GM23338 (cell line): ENCODE measurements around the gene HAUS8. TPM values are rescaled to one million over a fixed set of nuclear protein-coding genes. Genes with fewer than 3 reads are reported as not detected.

Experiments
- ATAC-seq: fragments of 200-7000 bp; cut with Tn5 transposase; 3 replicates; pipeline ENCODE4 v1.9.1; 2020
- DNase-seq: peaks from one replicate; pipeline ENCODE4 v3.0.0-alpha.2; 2015; ENCODE audit warnings: low spot score
- H2AFZ ChIP-seq: fragments of 200-600 bp; sonication (generic); 2 replicates; pipeline ENCODE4 v1.8.0; 2016; ENCODE audit warnings: antibody characterized with exemption, mild to moderate bottlenecking, moderate library complexity
- H3F3A ChIP-seq: fragments of 200-600 bp; sonication (generic); replicated peaks from 2 replicates; pipeline ENCODE4 v1.8.0; 2017; ENCODE audit warnings: antibody characterized with exemption, mixed run types, low read depth
- H3K27ac ChIP-seq: fragments of 200-600 bp; sonication (generic); 2 replicates; pipeline ENCODE4 v1.6.1; 2016; ENCODE audit warnings: low read depth
- H3K27me3 ChIP-seq: fragments of 200-600 bp; sonication (generic); 2 replicates; pipeline ENCODE4 v1.8.0; 2016; ENCODE audit warnings: mild to moderate bottlenecking, mixed run types, moderate library complexity; ENCODE audit not compliant: insufficient read depth
- H3K36me3 ChIP-seq: fragments of 200-600 bp; sonication (generic); 2 replicates; pipeline ENCODE4 v1.8.0; 2016; ENCODE audit warnings: mild to moderate bottlenecking; ENCODE audit not compliant: insufficient read depth
- H3K4me1 ChIP-seq: fragments of 200-600 bp; sonication (generic); 2 replicates; pipeline ENCODE4 v1.8.0; 2016; ENCODE audit warnings: mild to moderate bottlenecking, moderate library complexity; ENCODE audit not compliant: insufficient read depth
- H3K4me2 ChIP-seq: fragments of 200-600 bp; sonication (generic); 2 replicates; pipeline ENCODE4 v1.7.1; 2017; ENCODE audit warnings: mixed run types
- H3K4me3 ChIP-seq: fragments of 200-600 bp; sonication (generic); 2 replicates; pipeline ENCODE4 v1.6.1; 2016; ENCODE audit warnings: mixed run types
- H3K79me2 ChIP-seq: fragments of 200-600 bp; sonication (generic); replicated peaks from 2 replicates; pipeline ENCODE4 v1.8.0; 2017; ENCODE audit warnings: mild to moderate bottlenecking; ENCODE audit not compliant: insufficient read depth
- H3K9me2 ChIP-seq: fragments of 200-600 bp; sonication (generic); 2 replicates; pipeline ENCODE4 v1.8.0; 2017; ENCODE audit not compliant: insufficient read depth
- H4K20me1 ChIP-seq: fragments of 200-600 bp; sonication (generic); replicated peaks from 2 replicates; pipeline ENCODE4 v1.8.0; 2017; ENCODE audit warnings: mild to moderate bottlenecking; ENCODE audit not compliant: insufficient read depth
- H3K27ac Mint-ChIP-seq: 2 replicates; pipeline ENCODE4 v1.8.0; 2020; ENCODE audit warnings: inconsistent platforms, mild to moderate bottlenecking, moderate library complexity, mixed read lengths
- H3K27me3 Mint-ChIP-seq: 3 replicates; pipeline ENCODE4 v1.8.0; 2022; ENCODE audit warnings: low read depth, mild to moderate bottlenecking, moderate library complexity, mixed read lengths, inconsistent platforms; ENCODE audit not compliant: insufficient read depth, poor library complexity
- H3K36me3 Mint-ChIP-seq: 3 replicates; pipeline ENCODE4 v1.8.0; 2021; ENCODE audit warnings: low read depth, mild to moderate bottlenecking, inconsistent platforms, moderate library complexity, mixed read lengths
- H3K4me1 Mint-ChIP-seq: 3 replicates; pipeline ENCODE4 v1.8.0; 2020; ENCODE audit warnings: mild to moderate bottlenecking, inconsistent platforms, mixed read lengths
- H3K4me3 Mint-ChIP-seq: 3 replicates; pipeline ENCODE4 v1.8.0; 2021; ENCODE audit warnings: moderate library complexity, mild to moderate bottlenecking, inconsistent platforms, mixed read lengths
- H3K9me3 Mint-ChIP-seq: 3 replicates; pipeline ENCODE4 v1.8.0; 2020; ENCODE audit warnings: moderate library complexity, mild to moderate bottlenecking, inconsistent platforms, mixed read lengths
- JUNB ChIP-seq: IDR thresholded peaks from one replicate; pipeline ENCODE4 v1.6.1; 2016; ENCODE audit warnings: antibody characterized with exemption; ENCODE audit not compliant: unreplicated experiment
- NANOG ChIP-seq: IDR thresholded peaks from 2 replicates; pipeline ENCODE4 v1.6.1; 2016; ENCODE audit warnings: antibody characterized with exemption, borderline replicate concordance
- POLR2AphosphoS5 ChIP-seq: IDR thresholded peaks from 2 replicates; pipeline ENCODE4 v1.6.1; 2016; ENCODE audit warnings: antibody characterized with exemption, low read depth
- STAT1 ChIP-seq: IDR thresholded peaks from one replicate; pipeline ENCODE4 v1.6.1; 2016; ENCODE audit warnings: antibody characterized with exemption; ENCODE audit not compliant: unreplicated experiment
- ZNF114 ChIP-seq: fragments of 250-450 bp; sonication (Bioruptor Pico); IDR thresholded peaks from 2 replicates; pipeline ENCODE4 v1.5.0; 2020; ENCODE audit warnings: mild to moderate bottlenecking, moderate library complexity
- ZNF331 ChIP-seq: fragments of 250-450 bp; sonication (Bioruptor Pico); IDR thresholded peaks from 2 replicates; pipeline ENCODE4 v1.5.0; 2020; ENCODE audit warnings: low read depth, mild to moderate bottlenecking, moderate library complexity
- polyA plus RNA-seq: library from polyadenylated mRNA; unstranded; fragments of >200 nt; fragmentation: Nextera tagmentation; extraction: Ambion mirVana; gene quantifications from 2 replicates; pipeline ENCODE4 v1.2.1, GENCODE V29; 2016
- total RNA-seq: library from RNA; depleted of rRNA; stranded (reverse); fragments of >200 nt; shearing (Covaris generic); gene quantifications from 2 replicates; pipeline ENCODE4 v1.2.3, GENCODE V29; 2014
- TF ChIP-seq, protein P1 (sequence below): IDR thresholded peaks from 2 replicates; pipeline ENCODE4 v1.6.1; 2016; ENCODE audit warnings: antibody characterized with exemption
- TF ChIP-seq, protein P2 (sequence below), 2 experiments: fragments of 200-600 bp in 1 of 2; sonication (generic) in 1 of 2; conservative IDR thresholded peaks; 2 replicates each; pipeline versions ENCODE4 v1.5.1 to v1.6.1; 2016 to 2017; ENCODE audit warnings: antibody characterized with exemption in 2 of 2, low read depth in 2 of 2, mild to moderate bottlenecking in 2 of 2, moderate library complexity in 1 of 2
- TF ChIP-seq, protein P3 (sequence below): fragments of 250-450 bp; sonication (Bioruptor Pico); IDR thresholded peaks from 2 replicates; pipeline ENCODE4 v1.5.0; 2020; ENCODE audit warnings: mild to moderate bottlenecking, moderate library complexity

HAUS8 gene
- total and polyA plus RNA-seq, 2 experiments from 2014 or later = 11.1 to 33.3 TPM

DNA sequence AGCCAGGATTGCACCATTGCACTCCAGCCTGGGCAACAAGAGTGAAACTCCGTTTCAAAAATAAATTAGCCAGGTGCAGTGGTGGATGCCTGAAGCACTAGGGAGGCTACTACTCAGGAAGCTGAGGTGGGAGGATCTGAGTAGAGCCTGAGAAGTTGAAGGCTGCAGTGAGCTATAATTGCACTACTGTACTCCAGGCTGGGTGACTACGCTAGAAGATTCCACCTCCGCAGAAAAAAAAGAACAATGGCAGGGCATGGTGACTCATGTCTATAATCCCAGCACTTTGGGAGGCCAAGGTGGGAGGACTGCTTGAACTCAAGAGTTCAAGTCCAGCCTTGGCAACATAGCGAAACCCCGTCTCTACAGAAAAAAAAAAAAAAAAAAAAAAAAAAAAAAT is 20.5 kb downstream of the HAUS8 start:
- H3K27me3 ChIP-seq = no peaks in the 10 kb centered on the region

More for the DNA sequence above, 20.5 kb downstream of the HAUS8 start:
- Histone ChIP-seq H3K4me1 (no peaks in the 10 kb centered on the region), H3K27ac (no peak overlapping the region), H3K4me3 (no peak overlapping the region), H2AFZ (no peak overlapping the region), H3K9me2 (no peaks in the 10 kb centered on the region), H3K79me2 (0 out of 2 replicates have a peak, but pooled peaks cover 2% of the 10 kb centered on the region), H3K4me2 (no peak overlapping the region), H3K36me3 (peaks cover 38% of the 10 kb centered on the region), H3F3A (no peaks in the 10 kb centered on the region), H4K20me1 (no peaks in the 10 kb centered on the region; the same call in none of the 2 replicates)
- no peak for ATAC-seq
- Mint-ChIP-seq H3K27me3 (no peaks in the 10 kb centered on the region), H3K4me3 (no peak overlapping the region), H3K27ac (no peak overlapping the region), H3K9me3 (peaks cover 14% of the 10 kb centered on the region; the same call in 2 of the 3 replicates), H3K36me3 (peaks cover 82% of the 10 kb centered on the region), H3K4me1 (peaks cover 8% of the 10 kb centered on the region)
- no peak for DNase-seq
- TF ChIP-seq, protein P1, sequence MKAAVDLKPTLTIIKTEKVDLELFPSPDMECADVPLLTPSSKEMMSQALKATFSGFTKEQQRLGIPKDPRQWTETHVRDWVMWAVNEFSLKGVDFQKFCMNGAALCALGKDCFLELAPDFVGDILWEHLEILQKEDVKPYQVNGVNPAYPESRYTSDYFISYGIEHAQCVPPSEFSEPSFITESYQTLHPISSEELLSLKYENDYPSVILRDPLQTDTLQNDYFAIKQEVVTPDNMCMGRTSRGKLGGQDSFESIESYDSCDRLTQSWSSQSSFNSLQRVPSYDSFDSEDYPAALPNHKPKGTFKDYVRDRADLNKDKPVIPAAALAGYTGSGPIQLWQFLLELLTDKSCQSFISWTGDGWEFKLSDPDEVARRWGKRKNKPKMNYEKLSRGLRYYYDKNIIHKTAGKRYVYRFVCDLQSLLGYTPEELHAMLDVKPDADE = no peak
- no peak for TF ChIP-seq ZNF114 (CRISPR knock-in tag)
- TF ChIP-seq ZNF331 (CRISPR knock-in tag) = no peak
- TF ChIP-seq, protein P2, sequence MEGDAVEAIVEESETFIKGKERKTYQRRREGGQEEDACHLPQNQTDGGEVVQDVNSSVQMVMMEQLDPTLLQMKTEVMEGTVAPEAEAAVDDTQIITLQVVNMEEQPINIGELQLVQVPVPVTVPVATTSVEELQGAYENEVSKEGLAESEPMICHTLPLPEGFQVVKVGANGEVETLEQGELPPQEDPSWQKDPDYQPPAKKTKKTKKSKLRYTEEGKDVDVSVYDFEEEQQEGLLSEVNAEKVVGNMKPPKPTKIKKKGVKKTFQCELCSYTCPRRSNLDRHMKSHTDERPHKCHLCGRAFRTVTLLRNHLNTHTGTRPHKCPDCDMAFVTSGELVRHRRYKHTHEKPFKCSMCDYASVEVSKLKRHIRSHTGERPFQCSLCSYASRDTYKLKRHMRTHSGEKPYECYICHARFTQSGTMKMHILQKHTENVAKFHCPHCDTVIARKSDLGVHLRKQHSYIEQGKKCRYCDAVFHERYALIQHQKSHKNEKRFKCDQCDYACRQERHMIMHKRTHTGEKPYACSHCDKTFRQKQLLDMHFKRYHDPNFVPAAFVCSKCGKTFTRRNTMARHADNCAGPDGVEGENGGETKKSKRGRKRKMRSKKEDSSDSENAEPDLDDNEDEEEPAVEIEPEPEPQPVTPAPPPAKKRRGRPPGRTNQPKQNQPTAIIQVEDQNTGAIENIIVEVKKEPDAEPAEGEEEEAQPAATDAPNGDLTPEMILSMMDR (conservative IDR thresholded peaks at IDR 0.05; ENCODE audit: low read depth in 2 of 2) = no peak
- TF ChIP-seq JUNB = no peak
- no peak for TF ChIP-seq POLR2AphosphoS5
- TF ChIP-seq NANOG = no peak
- TF ChIP-seq STAT1 = no peak
- TF ChIP-seq, protein P3, sequence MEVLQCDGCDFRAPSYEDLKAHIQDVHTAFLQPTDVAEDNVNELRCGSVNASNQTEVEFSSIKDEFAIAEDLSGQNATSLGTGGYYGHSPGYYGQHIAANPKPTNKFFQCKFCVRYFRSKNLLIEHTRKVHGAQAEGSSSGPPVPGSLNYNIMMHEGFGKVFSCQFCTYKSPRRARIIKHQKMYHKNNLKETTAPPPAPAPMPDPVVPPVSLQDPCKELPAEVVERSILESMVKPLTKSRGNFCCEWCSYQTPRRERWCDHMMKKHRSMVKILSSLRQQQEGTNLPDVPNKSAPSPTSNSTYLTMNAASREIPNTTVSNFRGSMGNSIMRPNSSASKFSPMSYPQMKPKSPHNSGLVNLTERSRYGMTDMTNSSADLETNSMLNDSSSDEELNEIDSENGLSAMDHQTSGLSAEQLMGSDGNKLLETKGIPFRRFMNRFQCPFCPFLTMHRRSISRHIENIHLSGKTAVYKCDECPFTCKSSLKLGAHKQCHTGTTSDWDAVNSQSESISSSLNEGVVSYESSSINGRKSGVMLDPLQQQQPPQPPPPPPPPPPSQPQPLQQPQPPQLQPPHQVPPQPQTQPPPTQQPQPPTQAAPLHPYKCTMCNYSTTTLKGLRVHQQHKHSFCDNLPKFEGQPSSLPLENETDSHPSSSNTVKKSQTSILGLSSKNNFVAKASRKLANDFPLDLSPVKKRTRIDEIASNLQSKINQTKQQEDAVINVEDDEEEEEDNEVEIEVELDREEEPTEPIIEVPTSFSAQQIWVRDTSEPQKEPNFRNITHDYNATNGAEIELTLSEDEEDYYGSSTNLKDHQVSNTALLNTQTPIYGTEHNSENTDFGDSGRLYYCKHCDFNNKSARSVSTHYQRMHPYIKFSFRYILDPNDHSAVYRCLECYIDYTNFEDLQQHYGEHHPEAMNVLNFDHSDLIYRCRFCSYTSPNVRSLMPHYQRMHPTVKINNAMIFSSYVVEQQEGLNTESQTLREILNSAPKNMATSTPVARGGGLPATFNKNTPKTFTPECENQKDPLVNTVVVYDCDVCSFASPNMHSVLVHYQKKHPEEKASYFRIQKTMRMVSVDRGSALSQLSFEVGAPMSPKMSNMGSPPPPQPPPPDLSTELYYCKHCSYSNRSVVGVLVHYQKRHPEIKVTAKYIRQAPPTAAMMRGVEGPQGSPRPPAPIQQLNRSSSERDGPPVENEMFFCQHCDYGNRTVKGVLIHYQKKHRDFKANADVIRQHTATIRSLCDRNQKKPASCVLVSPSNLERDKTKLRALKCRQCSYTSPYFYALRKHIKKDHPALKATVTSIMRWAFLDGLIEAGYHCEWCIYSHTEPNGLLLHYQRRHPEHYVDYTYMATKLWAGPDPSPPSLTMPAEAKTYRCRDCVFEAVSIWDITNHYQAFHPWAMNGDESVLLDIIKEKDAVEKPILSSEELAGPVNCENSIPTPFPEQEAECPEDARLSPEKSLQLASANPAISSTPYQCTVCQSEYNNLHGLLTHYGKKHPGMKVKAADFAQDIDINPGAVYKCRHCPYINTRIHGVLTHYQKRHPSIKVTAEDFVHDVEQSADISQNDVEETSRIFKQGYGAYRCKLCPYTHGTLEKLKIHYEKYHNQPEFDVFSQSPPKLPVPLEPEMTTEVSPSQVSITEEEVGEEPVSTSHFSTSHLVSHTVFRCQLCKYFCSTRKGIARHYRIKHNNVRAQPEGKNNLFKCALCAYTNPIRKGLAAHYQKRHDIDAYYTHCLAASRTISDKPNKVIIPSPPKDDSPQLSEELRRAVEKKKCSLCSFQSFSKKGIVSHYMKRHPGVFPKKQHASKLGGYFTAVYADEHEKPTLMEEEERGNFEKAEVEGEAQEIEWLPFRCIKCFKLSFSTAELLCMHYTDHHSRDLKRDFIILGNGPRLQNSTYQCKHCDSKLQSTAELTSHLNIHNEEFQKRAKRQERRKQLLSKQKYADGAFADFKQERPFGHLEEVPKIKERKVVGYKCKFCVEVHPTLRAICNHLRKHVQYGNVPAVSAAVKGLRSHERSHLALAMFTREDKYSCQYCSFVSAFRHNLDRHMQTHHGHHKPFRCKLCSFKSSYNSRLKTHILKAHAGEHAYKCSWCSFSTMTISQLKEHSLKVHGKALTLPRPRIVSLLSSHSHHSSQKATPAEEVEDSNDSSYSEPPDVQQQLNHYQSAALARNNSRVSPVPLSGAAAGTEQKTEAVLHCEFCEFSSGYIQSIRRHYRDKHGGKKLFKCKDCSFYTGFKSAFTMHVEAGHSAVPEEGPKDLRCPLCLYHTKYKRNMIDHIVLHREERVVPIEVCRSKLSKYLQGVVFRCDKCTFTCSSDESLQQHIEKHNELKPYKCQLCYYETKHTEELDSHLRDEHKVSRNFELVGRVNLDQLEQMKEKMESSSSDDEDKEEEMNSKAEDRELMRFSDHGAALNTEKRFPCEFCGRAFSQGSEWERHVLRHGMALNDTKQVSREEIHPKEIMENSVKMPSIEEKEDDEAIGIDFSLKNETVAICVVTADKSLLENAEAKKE (CRISPR knock-in tag) = no peak
